Fibroblast of lung (primary cell): ENCODE data around the gene SPPL2C.

Experiments used
- EZH2 ChIP-seq: IDR thresholded peaks from 2 replicates; pipeline ENCODE4 v1.5.1; 2012; ENCODE audit warnings: low read length, control low read depth, mild to moderate bottlenecking; ENCODE audit errors: missing control alignments
- TF ChIP-seq, protein P1 (sequence below), 2 donors: IDR thresholded peaks in 1 of 2; conservative IDR thresholded peaks in 1 of 2; 1 replicate in 1 of 2; 2 replicates in 1 of 2; pipeline ENCODE4 v1.5.1; 2011 to 2012; ENCODE audit warnings: low read length in 2 of 2, control low read depth in 1 of 2, inconsistent platforms in 1 of 2, low read depth in 1 of 2, mild to moderate bottlenecking in 1 of 2

DNA sequence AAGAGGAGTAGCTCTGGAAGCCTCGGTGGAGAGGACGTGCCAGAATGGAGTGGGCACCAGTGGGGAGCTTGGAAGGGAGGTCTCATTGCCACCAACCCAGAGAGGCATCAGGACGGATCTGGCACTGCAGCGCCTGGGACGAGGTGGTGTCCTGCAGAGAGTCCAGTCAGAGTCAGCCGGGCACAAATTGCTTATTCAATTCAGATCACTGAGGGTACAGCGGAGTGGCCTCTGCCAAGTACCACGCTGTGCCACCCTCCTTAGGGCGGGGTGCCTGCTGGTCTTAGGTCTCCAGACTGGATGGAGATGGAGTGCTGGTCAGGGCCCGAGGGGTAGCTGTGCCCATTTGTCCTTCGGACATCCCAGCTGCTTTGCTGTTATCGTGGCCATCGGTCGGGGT is 18.9 kb upstream of the SPPL2C start:
- TF ChIP-seq EZH2 = no peak
- TF ChIP-seq, protein P1, sequence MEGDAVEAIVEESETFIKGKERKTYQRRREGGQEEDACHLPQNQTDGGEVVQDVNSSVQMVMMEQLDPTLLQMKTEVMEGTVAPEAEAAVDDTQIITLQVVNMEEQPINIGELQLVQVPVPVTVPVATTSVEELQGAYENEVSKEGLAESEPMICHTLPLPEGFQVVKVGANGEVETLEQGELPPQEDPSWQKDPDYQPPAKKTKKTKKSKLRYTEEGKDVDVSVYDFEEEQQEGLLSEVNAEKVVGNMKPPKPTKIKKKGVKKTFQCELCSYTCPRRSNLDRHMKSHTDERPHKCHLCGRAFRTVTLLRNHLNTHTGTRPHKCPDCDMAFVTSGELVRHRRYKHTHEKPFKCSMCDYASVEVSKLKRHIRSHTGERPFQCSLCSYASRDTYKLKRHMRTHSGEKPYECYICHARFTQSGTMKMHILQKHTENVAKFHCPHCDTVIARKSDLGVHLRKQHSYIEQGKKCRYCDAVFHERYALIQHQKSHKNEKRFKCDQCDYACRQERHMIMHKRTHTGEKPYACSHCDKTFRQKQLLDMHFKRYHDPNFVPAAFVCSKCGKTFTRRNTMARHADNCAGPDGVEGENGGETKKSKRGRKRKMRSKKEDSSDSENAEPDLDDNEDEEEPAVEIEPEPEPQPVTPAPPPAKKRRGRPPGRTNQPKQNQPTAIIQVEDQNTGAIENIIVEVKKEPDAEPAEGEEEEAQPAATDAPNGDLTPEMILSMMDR (conservative IDR thresholded peaks at IDR 0.05 in 1 of 2, IDR thresholded peaks at IDR 0.05 in 1 of 2; ENCODE audit: low read depth in 1 of 2, low read length in 2 of 2) = no peak
